GM23338 (cell line): ENCODE results near the gene ANKRD1. TPM values are rescaled to one million over a fixed set of nuclear protein-coding genes. Genes with fewer than 3 reads are reported as not detected.

Experiments used
- ATAC-seq: fragments of 200-7000 bp; cut with Tn5 transposase; 3 replicates; pipeline ENCODE4 v1.9.1; 2020
- DNase-seq: peaks from one replicate; pipeline ENCODE4 v3.0.0-alpha.2; 2015; ENCODE audit warnings: low spot score
- H2AFZ ChIP-seq: fragments of 200-600 bp; sonication (generic); 2 replicates; pipeline ENCODE4 v1.8.0; 2016; ENCODE audit warnings: antibody characterized with exemption, mild to moderate bottlenecking, moderate library complexity
- H3F3A ChIP-seq: fragments of 200-600 bp; sonication (generic); replicated peaks from 2 replicates; pipeline ENCODE4 v1.8.0; 2017; ENCODE audit warnings: antibody characterized with exemption, mixed run types, low read depth
- H3K27ac ChIP-seq: fragments of 200-600 bp; sonication (generic); 2 replicates; pipeline ENCODE4 v1.6.1; 2016; ENCODE audit warnings: low read depth
- H3K27me3 ChIP-seq: fragments of 200-600 bp; sonication (generic); 2 replicates; pipeline ENCODE4 v1.8.0; 2016; ENCODE audit warnings: mild to moderate bottlenecking, mixed run types, moderate library complexity; ENCODE audit not compliant: insufficient read depth
- H3K36me3 ChIP-seq: fragments of 200-600 bp; sonication (generic); 2 replicates; pipeline ENCODE4 v1.8.0; 2016; ENCODE audit warnings: mild to moderate bottlenecking; ENCODE audit not compliant: insufficient read depth
- H3K4me1 ChIP-seq: fragments of 200-600 bp; sonication (generic); 2 replicates; pipeline ENCODE4 v1.8.0; 2016; ENCODE audit warnings: mild to moderate bottlenecking, moderate library complexity; ENCODE audit not compliant: insufficient read depth
- H3K4me2 ChIP-seq: fragments of 200-600 bp; sonication (generic); 2 replicates; pipeline ENCODE4 v1.7.1; 2017; ENCODE audit warnings: mixed run types
- H3K4me3 ChIP-seq: fragments of 200-600 bp; sonication (generic); 2 replicates; pipeline ENCODE4 v1.6.1; 2016; ENCODE audit warnings: mixed run types
- H3K79me2 ChIP-seq: fragments of 200-600 bp; sonication (generic); replicated peaks from 2 replicates; pipeline ENCODE4 v1.8.0; 2017; ENCODE audit warnings: mild to moderate bottlenecking; ENCODE audit not compliant: insufficient read depth
- H3K9me2 ChIP-seq: fragments of 200-600 bp; sonication (generic); 2 replicates; pipeline ENCODE4 v1.8.0; 2017; ENCODE audit not compliant: insufficient read depth
- H4K20me1 ChIP-seq: fragments of 200-600 bp; sonication (generic); replicated peaks from 2 replicates; pipeline ENCODE4 v1.8.0; 2017; ENCODE audit warnings: mild to moderate bottlenecking; ENCODE audit not compliant: insufficient read depth
- H3K27ac Mint-ChIP-seq: 2 replicates; pipeline ENCODE4 v1.8.0; 2020; ENCODE audit warnings: inconsistent platforms, mild to moderate bottlenecking, moderate library complexity, mixed read lengths
- H3K27me3 Mint-ChIP-seq: 3 replicates; pipeline ENCODE4 v1.8.0; 2022; ENCODE audit warnings: low read depth, mild to moderate bottlenecking, moderate library complexity, mixed read lengths, inconsistent platforms; ENCODE audit not compliant: insufficient read depth, poor library complexity
- H3K36me3 Mint-ChIP-seq: 3 replicates; pipeline ENCODE4 v1.8.0; 2021; ENCODE audit warnings: low read depth, mild to moderate bottlenecking, inconsistent platforms, moderate library complexity, mixed read lengths
- H3K4me1 Mint-ChIP-seq: 3 replicates; pipeline ENCODE4 v1.8.0; 2020; ENCODE audit warnings: mild to moderate bottlenecking, inconsistent platforms, mixed read lengths
- H3K4me3 Mint-ChIP-seq: 3 replicates; pipeline ENCODE4 v1.8.0; 2021; ENCODE audit warnings: moderate library complexity, mild to moderate bottlenecking, inconsistent platforms, mixed read lengths
- H3K9me3 Mint-ChIP-seq: 3 replicates; pipeline ENCODE4 v1.8.0; 2020; ENCODE audit warnings: moderate library complexity, mild to moderate bottlenecking, inconsistent platforms, mixed read lengths
- CREB1 ChIP-seq: fragments of 250-450 bp; sonication (Bioruptor Pico); IDR thresholded peaks from 2 replicates; pipeline ENCODE4 v1.5.0; 2020; ENCODE audit warnings: low read depth, mild to moderate bottlenecking, moderate library complexity
- ETS1 ChIP-seq: IDR thresholded peaks from 2 replicates; pipeline ENCODE4 v1.6.1; 2016; ENCODE audit warnings: antibody characterized with exemption
- EZH2 ChIP-seq: fragments of 200-600 bp; sonication (generic); IDR thresholded peaks from one replicate; pipeline ENCODE4 v1.8.0; 2017; ENCODE audit warnings: antibody characterized with exemption, mild to moderate bottlenecking, low read depth; ENCODE audit not compliant: unreplicated experiment
- JUNB ChIP-seq: IDR thresholded peaks from one replicate; pipeline ENCODE4 v1.6.1; 2016; ENCODE audit warnings: antibody characterized with exemption; ENCODE audit not compliant: unreplicated experiment
- NANOG ChIP-seq: IDR thresholded peaks from 2 replicates; pipeline ENCODE4 v1.6.1; 2016; ENCODE audit warnings: antibody characterized with exemption, borderline replicate concordance
- POLR2AphosphoS5 ChIP-seq: IDR thresholded peaks from 2 replicates; pipeline ENCODE4 v1.6.1; 2016; ENCODE audit warnings: antibody characterized with exemption, low read depth
- REST ChIP-seq: IDR thresholded peaks from one replicate; pipeline ENCODE4 v1.6.1; 2018; ENCODE audit warnings: antibody characterized with exemption; ENCODE audit not compliant: unreplicated experiment
- STAT1 ChIP-seq: IDR thresholded peaks from one replicate; pipeline ENCODE4 v1.6.1; 2016; ENCODE audit warnings: antibody characterized with exemption; ENCODE audit not compliant: unreplicated experiment
- ZNF331 ChIP-seq: fragments of 250-450 bp; sonication (Bioruptor Pico); IDR thresholded peaks from 2 replicates; pipeline ENCODE4 v1.5.0; 2020; ENCODE audit warnings: low read depth, mild to moderate bottlenecking, moderate library complexity
- ZNF462 ChIP-seq: fragments of 250-450 bp; sonication (Bioruptor Pico); IDR thresholded peaks from 2 replicates; pipeline ENCODE4 v1.5.0; 2020; ENCODE audit warnings: mild to moderate bottlenecking, moderate library complexity
- polyA plus RNA-seq: library from polyadenylated mRNA; unstranded; fragments of >200 nt; fragmentation: Nextera tagmentation; extraction: Ambion mirVana; gene quantifications from 2 replicates; pipeline ENCODE4 v1.2.1, GENCODE V29; 2016
- total RNA-seq: library from RNA; depleted of rRNA; stranded (reverse); fragments of >200 nt; shearing (Covaris generic); gene quantifications from 2 replicates; pipeline ENCODE4 v1.2.3, GENCODE V29; 2014

ANKRD1 gene
- total and polyA plus RNA-seq, 2 experiments from 2014 or later, result 0.10 TPM; not detected in 1

- no peak overlapping the region for H2AFZ ChIP-seq
- Mint-ChIP-seq H3K4me3 (no peak overlapping the region), H3K27me3 (peaks cover 99% of the 10 kb centered on the region), H3K36me3 (no peaks in the 10 kb centered on the region), H3K9me3 (no peaks in the 10 kb centered on the region), H3K4me1 (peaks cover 27% of the 10 kb centered on the region), H3K27ac (no peak overlapping the region)
- no peak for TF ChIP-seq CREB1 (CRISPR knock-in tag)
- TF ChIP-seq EZH2, result peak; percentile 6
- TF ChIP-seq ZNF462 (CRISPR knock-in tag), result no peak
- no peak for TF ChIP-seq ZNF331
- no peak for TF ChIP-seq ETS1
- no peaks in the 10 kb centered on the region for H3K36me3 ChIP-seq
- no peak for DNase-seq
- peaks cover 6% of the 10 kb centered on the region for H3F3A ChIP-seq
- no peak for ATAC-seq
- H3K27me3 ChIP-seq, result peaks cover 96% of the 10 kb centered on the region
- H3K4me3 ChIP-seq, result no peak overlapping the region
- peaks cover 12% of the 10 kb centered on the region for H4K20me1 ChIP-seq
- no peak overlapping the region for H3K4me2 ChIP-seq
- H3K4me1 ChIP-seq, result peaks cover 26% of the 10 kb centered on the region
- H3K9me2 ChIP-seq, result no peaks in the 10 kb centered on the region
- H3K79me2 ChIP-seq, result no peaks in the 10 kb centered on the region
- H3K27ac ChIP-seq, result no peak overlapping the region
These were observed 8.3 kb upstream of the ANKRD1 start for GRCh38 chr10:90929179-90929578.

- ATAC-seq (no peak), DNase-seq (no peak)
- Histone ChIP-seq H3K27me3 (peaks cover 96% of the 10 kb centered on the region), H3K4me2 (no peak overlapping the region), H2AFZ (no peak overlapping the region), H3K4me1 (peaks cover 26% of the 10 kb centered on the region), H3K4me3 (no peak overlapping the region), H3K9me2 (no peaks in the 10 kb centered on the region), H3K79me2 (no peaks in the 10 kb centered on the region), H3F3A (peaks cover 6% of the 10 kb centered on the region), H3K36me3 (no peaks in the 10 kb centered on the region), H3K27ac (no peak overlapping the region), H4K20me1 (peaks cover 23% of the 10 kb centered on the region)
- H3K4me1 Mint-ChIP-seq, result peaks cover 27% of the 10 kb centered on the region
- no peak overlapping the region for H3K4me3 Mint-ChIP-seq
- no peak for TF ChIP-seq CREB1 (CRISPR knock-in tag)
- no peak for TF ChIP-seq STAT1
- no peak for TF ChIP-seq NANOG
- TF ChIP-seq EZH2, result peak; percentile 19
- no peak for TF ChIP-seq JUNB
- TF ChIP-seq ZNF331, result no peak
- TF ChIP-seq POLR2AphosphoS5, result no peak
- no peak for TF ChIP-seq REST
- no peaks in the 10 kb centered on the region for H3K9me3 Mint-ChIP-seq
- peaks cover 99% of the 10 kb centered on the region for H3K27me3 Mint-ChIP-seq
- H3K36me3 Mint-ChIP-seq, result no peaks in the 10 kb centered on the region
- H3K27ac Mint-ChIP-seq, result no peak overlapping the region
These were observed 6.4 kb upstream of the ANKRD1 start for GRCh38 chr10:90927293-90927692.
